HEK293T (cell line): ENCODE data around the gene SLC8A3.

Source experiments
- ARNT ChIP-seq: fragments of 450-650 bp; IDR thresholded peaks from 2 replicates; pipeline ENCODE4 v1.6.1; 2017; ENCODE audit warnings: mild to moderate bottlenecking
- ELF4 ChIP-seq: fragments of 450-650 bp; IDR thresholded peaks from 2 replicates; pipeline ENCODE4 v1.6.1; 2017; ENCODE audit warnings: antibody characterized with exemption
- FOXA1 ChIP-seq: fragments of 450-650 bp; IDR thresholded peaks from 2 replicates; pipeline ENCODE4 v1.6.1; 2016; ENCODE audit warnings: mild to moderate bottlenecking
- FOXK2 ChIP-seq: fragments of 450-650 bp; IDR thresholded peaks from 2 replicates; pipeline ENCODE4 v1.6.1; 2016; ENCODE audit warnings: mild to moderate bottlenecking
- FOXM1 ChIP-seq: fragments of 450-650 bp; IDR thresholded peaks from 2 replicates; pipeline ENCODE4 v1.6.1; 2017; ENCODE audit warnings: mild to moderate bottlenecking, borderline replicate concordance
- LEF1 ChIP-seq: fragments of 450-650 bp; IDR thresholded peaks from 2 replicates; pipeline ENCODE4 v1.6.1; 2017; ENCODE audit warnings: mild to moderate bottlenecking, borderline replicate concordance
- NFRKB ChIP-seq: fragments of 450-650 bp; IDR thresholded peaks from 2 replicates; pipeline ENCODE4 v1.6.1; 2016; ENCODE audit warnings: mild to moderate bottlenecking, moderate library complexity
- SP1 ChIP-seq: fragments of 450-650 bp; IDR thresholded peaks from 2 replicates; pipeline ENCODE4 v1.6.1; 2017
- TARDBP ChIP-seq: fragments of 450-650 bp; IDR thresholded peaks from 2 replicates; pipeline ENCODE4 v1.6.1; 2016
- ZNF384 ChIP-seq: fragments of 450-650 bp; IDR thresholded peaks from 2 replicates; pipeline ENCODE4 v1.6.1; 2016

- TF ChIP-seq FOXA1 (no peak), NFRKB (no peak), SP1 (no peak), FOXK2 (no peak), ELF4 (no peak), FOXM1 (no peak), ARNT (no peak), TARDBP (no peak), LEF1 (no peak), ZNF384 (no peak)
These were observed 67.2 kb downstream of the SLC8A3 start for GRCh38 chr14:70121521-70121920.
